HG03095 (cell line): ENCODE measurements around the gene FEM1A.
"Not testable (repeated sequence)": the region's sequence is repeated elsewhere in the genome, so short reads cannot be mapped to it uniquely, and the experiment has no call there.

Experiments used
- ATAC-seq: cut with Tn5 transposase; IDR thresholded peaks from one replicate; pipeline ENCODE4 v1.9.1; 2021; ENCODE audit warnings: moderate library complexity; ENCODE audit not compliant: unreplicated experiment

Gene FEM1A

DNA sequence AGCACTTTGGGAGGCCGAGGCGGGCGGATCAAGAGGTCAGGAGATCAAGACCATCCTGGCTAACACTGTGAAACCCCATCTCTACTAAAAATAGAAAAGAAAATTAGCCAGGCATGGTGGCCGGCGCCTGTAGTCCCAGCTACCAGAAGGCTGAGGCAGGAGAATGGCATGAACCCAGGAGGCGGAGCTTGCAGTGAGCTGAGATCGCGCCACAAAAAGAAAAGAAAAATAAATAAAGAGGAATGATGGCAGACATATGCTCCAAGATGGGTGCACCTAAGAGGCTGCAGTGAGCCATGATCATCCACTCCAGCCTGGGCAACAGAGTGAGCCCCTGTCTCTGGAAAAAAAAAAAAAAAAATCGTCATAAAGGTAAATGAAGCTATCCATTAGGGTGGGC is 54.4 kb downstream of the FEM1A start:
- ATAC-seq = not testable (repeated sequence)

DNA sequence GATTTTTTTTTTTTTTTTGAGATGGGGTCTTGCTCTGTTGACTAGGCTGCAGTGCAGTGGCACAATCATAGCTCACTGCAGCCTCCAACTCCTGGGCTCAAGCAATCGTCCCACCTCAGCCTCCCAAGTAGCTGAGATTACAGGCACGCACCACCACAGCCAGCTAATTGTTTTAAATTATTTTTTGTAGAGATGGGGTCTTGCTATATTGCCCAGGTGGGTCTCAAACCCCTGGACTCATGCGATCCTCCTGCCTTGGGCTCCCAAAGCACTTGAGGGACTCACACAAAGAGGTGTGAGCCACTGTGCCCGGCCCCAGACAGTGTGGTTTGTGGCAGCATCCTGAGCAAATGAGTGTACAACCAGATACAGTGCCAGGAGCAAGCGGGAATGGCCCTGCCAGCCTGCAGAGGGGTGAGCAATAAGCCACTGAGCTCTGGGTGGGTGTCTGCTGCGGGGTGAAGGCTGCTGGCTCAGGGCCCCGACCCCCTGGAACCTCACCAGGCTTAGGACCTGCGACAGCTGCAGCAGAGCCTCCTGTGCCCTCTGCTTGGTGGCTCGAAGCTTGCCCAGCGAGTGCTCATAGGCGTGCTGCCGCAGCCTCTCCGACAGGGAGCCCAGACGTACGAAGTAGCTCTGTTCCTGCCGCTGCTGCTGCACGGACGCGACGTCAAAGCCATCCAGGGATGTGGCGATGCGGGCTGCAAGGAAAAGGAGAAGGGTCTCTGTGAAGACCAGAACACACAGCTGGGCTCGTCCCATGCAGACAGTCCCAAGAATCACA is 55.8 kb downstream of the FEM1A start:
- ATAC-seq = no peak

DNA sequence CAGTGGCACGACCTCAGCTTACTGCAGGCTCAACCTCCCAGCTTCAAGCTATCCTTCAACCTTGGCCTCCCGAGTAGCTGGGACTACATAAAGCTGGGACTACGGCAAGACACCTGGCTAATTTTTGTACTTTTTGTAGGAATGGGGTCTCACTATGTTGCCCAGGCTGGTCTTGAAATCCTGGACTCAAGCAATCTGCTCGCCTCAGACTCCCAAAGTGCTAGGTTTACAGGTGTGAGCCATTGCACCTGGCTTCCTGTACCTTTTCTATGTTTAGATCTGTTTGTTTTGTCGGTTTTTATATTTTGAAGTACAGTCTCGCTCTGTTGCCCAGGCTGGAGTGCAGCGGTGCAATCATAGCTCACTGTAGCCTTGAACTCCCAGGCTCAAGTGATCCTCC is 57.5 kb downstream of the FEM1A start:
- ATAC-seq = no peak
